ENCODE data around the gene HSPA12A.

GRCh38 chr10:116676633-116677032 lies 65.7 kb downstream of the HSPA12A start:
- no peak for TF ChIP-seq CEBPB (IDR thresholded peaks at IDR 0.05)
- no peak for TF ChIP-seq USF1 (IDR thresholded peaks at IDR 0.05)
- TF ChIP-seq RAD21 (IDR thresholded peaks at IDR 0.05; ENCODE audit: low read depth) = no peak
- no peak for TF ChIP-seq TCF12 (IDR thresholded peaks at IDR 0.05; ENCODE audit: low read depth)
- no peak for TF ChIP-seq FOXM1 (IDR thresholded peaks at IDR 0.05; ENCODE audit: borderline replicate concordance, low read depth)
- TF ChIP-seq EP300 (IDR thresholded peaks at IDR 0.05; ENCODE audit: borderline replicate concordance) = no peak
- TF ChIP-seq TAF1 (IDR thresholded peaks at IDR 0.05; ENCODE audit: low read depth) = no peak
- TF ChIP-seq MAX (IDR thresholded peaks at IDR 0.05) = no peak
- no peak for TF ChIP-seq ZBTB7A (IDR thresholded peaks at IDR 0.05; ENCODE audit: low read depth)
- no peak for TF ChIP-seq TEAD4 (IDR thresholded peaks at IDR 0.05)
- no peak for TF ChIP-seq CREB1 (IDR thresholded peaks at IDR 0.05; ENCODE audit: low read depth)
- no peak for TF ChIP-seq NFIC (IDR thresholded peaks at IDR 0.05)
- TF ChIP-seq YY1 (IDR thresholded peaks at IDR 0.05; ENCODE audit: low read depth) = no peak
- TF ChIP-seq EGR1 (IDR thresholded peaks at IDR 0.05) = no peak
